Measurements from ENCODE around the gene SUMO3.

The SUMO3 gene

DNA sequence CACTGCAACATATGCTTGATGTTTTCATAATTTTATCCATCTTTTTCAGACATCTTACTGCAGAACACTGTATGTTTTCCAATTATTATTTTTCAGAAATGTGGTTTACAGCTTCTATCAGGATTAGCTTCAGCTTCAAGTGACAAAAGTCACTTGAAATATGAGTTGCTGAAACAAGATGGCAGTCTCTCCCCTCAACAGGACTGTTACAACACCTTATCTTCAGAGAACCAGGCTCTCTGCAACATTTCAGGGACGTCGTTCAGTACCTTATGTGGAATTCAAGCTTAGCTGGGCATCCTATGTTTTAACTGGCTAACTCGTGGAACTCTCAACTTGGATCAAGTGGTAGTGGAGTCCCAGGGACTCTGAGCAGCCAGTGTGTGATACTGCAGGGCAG is 14.2 kb downstream of the SUMO3 start:
- DNase-seq: no peak
- Histone ChIP-seq H3K27ac (ENCODE audit: insufficient read depth, low read length, poor library complexity, severe bottlenecking) (no peak overlapping the region), H3K4me3 (ENCODE audit: insufficient read depth, low read depth, low read length, poor library complexity, severe bottlenecking) (no peak overlapping the region), H3K27me3 (replicated peaks; ENCODE audit: control insufficient read depth, insufficient read depth, low read length, poor library complexity, severe bottlenecking) (no peaks in the 10 kb centered on the region), H3K36me3 (ENCODE audit: control insufficient read depth, insufficient read depth, low read length) (peaks cover 17% of the 10 kb centered on the region), H3K9me3 (ENCODE audit: control insufficient read depth, low read length) (no peaks in the 10 kb centered on the region), H3K4me1 (ENCODE audit: control insufficient read depth, insufficient read depth, low read length, poor library complexity, severe bottlenecking) (peaks cover 17% of the 10 kb centered on the region)

DNA sequence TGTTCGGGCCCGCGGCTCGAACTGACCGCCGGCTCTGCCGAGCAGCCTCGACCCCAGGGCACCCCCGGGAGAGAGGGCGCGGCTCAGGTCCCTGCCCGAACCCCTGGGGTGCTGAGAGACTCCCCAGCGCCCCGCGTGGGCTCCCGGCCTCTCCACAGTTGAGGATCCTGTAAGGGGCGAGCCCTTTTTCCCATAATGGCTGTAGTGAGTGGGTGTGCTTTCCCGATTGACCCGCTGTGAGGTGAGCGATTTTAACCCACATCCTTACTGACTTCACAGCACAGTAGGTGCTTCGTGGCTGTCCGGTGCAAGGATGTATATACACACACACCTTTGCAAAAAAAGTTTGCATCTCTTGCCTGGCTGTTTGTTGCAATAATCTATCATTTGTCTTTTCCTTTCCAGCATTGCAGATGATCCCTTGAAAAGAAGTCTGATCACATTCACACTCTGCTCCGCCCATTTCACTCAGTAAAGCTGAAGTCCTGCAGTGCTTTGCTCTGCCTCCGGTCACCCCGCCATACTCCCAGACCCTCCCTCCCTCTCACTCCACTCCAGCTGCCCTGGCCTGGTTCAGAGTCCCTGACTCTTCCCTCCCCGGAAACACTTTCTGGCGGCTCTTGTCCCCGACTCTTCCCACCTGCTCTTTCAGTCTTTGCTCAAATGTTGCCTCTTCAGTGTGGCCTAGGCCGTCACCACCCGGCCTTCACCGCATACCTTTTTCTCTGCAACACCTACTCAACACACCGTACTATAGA is 15.3 kb downstream of the SUMO3 start:
- Histone ChIP-seq H3K27me3 (replicated peaks; ENCODE audit: control insufficient read depth, insufficient read depth, low read length, poor library complexity, severe bottlenecking) (no peaks in the 10 kb centered on the region), H3K4me3 (ENCODE audit: insufficient read depth, low read depth, low read length, poor library complexity, severe bottlenecking) (peak overlapping the region; percentile 70), H3K36me3 (ENCODE audit: control insufficient read depth, insufficient read depth, low read length) (peaks cover 14% of the 10 kb centered on the region), H3K27ac (ENCODE audit: insufficient read depth, low read length, poor library complexity, severe bottlenecking) (peak overlapping the region; percentile 55), H3K9me3 (ENCODE audit: control insufficient read depth, low read length) (no peaks in the 10 kb centered on the region), H3K4me1 (ENCODE audit: control insufficient read depth, insufficient read depth, low read length, poor library complexity, severe bottlenecking) (peaks cover 17% of the 10 kb centered on the region)
- DNase-seq: no peak

DNA sequence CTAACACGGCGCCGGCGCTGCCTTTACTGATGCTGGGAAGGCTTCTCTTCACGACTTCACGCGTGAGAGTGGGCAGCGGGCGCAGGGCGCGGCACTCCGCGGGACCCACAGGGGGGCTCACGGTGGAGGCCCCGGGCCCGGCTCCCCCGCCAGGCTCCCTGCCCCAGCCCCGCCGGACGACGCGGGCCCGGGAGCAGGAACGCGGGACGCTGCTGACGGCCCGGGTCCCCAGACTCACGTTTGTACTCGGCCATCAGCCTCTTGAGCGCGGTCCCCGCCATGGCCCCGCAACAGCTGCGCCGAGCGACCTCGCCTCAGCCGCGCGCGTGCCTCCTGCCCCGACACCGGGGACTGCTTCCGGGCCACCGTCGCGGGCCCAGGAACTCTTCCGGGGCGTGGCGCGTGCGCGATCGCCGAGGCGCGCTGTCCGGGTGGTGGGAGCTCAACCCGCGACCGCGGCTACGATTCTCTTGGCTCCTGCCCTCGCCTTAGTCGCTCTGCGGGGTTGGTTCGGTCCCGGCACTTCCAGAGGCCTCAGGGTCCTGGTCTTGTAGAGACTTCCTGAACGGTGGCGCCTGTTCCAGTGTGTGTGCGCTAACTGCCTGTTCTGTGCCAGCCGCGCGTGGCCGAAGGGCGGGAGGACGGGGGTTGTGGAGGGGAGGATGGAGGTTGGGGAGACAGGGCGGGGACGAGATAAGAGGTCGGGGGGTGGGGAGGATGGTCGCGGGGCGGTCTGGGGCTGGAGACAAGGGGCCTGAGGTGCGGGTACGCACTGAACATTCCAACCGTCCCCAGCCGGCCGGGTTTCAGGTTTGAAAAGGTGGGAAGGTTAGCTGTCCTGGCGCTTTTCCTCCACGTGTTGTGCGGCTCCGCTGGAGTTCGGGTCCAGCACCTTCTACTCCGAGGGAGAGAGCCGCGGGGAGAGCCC is 16.1 kb downstream of the SUMO3 start, which contains the start of gene UBE2G2:
TSS of gene UBE2G2 (minus strand) at position 353 of the 928 bp plus-strand sequence. CDS start at position 281, 72 bp downstream.
- DNase-seq: peak; percentile 64 to 78 (median 77)
- peak within 1 kb of the TSS; percentile 70 for H3K4me3 ChIP-seq (ENCODE audit: insufficient read depth, low read depth, low read length, poor library complexity, severe bottlenecking)
- H3K9me3 ChIP-seq (ENCODE audit: control insufficient read depth, low read length): no peaks in the 10 kb centered on the region
- peaks cover 10% of the 10 kb centered on the region for H3K36me3 ChIP-seq (ENCODE audit: control insufficient read depth, insufficient read depth, low read length)
- no peaks in the 10 kb centered on the region for H3K27me3 ChIP-seq (replicated peaks; ENCODE audit: control insufficient read depth, insufficient read depth, low read length, poor library complexity, severe bottlenecking)
- H3K4me1 ChIP-seq (ENCODE audit: control insufficient read depth, insufficient read depth, low read length, poor library complexity, severe bottlenecking): peaks cover 17% of the 10 kb centered on the region
- H3K27ac ChIP-seq (ENCODE audit: insufficient read depth, low read length, poor library complexity, severe bottlenecking): peak within 1 kb of the TSS; percentile 55

DNA sequence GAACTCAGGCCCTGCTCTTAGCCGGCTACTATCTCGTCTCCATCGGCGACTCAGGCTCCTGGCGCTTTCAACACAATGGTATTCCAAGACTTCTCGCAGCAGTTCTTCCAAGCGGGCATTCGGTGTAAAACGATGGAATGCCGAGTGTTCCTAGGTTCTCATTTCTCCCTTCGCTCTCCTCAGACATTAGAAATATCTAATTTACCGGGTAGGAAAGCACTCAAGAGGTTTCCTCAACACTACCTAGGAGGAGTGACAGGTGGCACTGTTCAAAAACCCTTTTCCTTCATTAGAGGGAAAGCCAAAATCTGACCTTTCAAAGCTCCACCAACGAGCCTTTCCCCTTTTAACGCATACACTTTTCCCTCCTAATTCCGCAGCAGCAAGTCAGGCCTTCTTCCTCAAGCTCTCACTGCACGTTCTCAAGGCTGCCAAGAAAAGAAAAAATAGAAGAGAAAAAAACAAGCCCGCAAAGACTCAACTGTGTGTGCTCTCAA is 16.8 kb downstream of the SUMO3 start:
- no peak for DNase-seq
- Histone ChIP-seq H3K36me3 (ENCODE audit: control insufficient read depth, insufficient read depth, low read length) (peaks cover 8% of the 10 kb centered on the region), H3K27ac (ENCODE audit: insufficient read depth, low read length, poor library complexity, severe bottlenecking) (peak overlapping the region; percentile 55), H3K27me3 (replicated peaks; ENCODE audit: control insufficient read depth, insufficient read depth, low read length, poor library complexity, severe bottlenecking) (no peaks in the 10 kb centered on the region), H3K4me3 (ENCODE audit: insufficient read depth, low read depth, low read length, poor library complexity, severe bottlenecking) (peak overlapping the region; percentile 70), H3K9me3 (ENCODE audit: control insufficient read depth, low read length) (no peaks in the 10 kb centered on the region), H3K4me1 (ENCODE audit: control insufficient read depth, insufficient read depth, low read length, poor library complexity, severe bottlenecking) (peaks cover 17% of the 10 kb centered on the region)

DNA sequence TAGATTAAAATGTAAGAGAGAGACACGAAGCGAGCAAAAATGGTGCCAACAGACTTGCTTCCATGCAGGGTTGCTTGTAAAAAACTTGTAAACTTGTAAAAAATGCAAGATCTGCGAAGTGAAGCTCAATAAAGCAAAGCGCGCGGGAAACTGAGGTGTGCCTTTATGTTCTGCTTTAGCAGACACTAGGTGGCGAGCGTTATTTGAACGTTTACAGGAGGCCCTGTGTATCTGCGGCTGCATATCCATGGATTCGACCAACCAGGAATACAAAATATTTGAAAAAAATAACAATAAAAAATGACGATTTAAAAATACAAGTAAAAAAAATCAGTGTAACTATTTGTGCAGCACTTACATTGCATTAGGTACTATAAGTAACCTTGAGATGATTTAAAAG is 17.8 kb downstream of the SUMO3 start:
- H3K27ac ChIP-seq (ENCODE audit: insufficient read depth, low read length, poor library complexity, severe bottlenecking): no peak overlapping the region
- peaks cover 8% of the 10 kb centered on the region for H3K36me3 ChIP-seq (ENCODE audit: control insufficient read depth, insufficient read depth, low read length)
- no peaks in the 10 kb centered on the region for H3K9me3 ChIP-seq (ENCODE audit: control insufficient read depth, low read length)
- peaks cover 17% of the 10 kb centered on the region for H3K4me1 ChIP-seq (ENCODE audit: control insufficient read depth, insufficient read depth, low read length, poor library complexity, severe bottlenecking)
- H3K27me3 ChIP-seq (replicated peaks; ENCODE audit: control insufficient read depth, insufficient read depth, low read length, poor library complexity, severe bottlenecking): no peaks in the 10 kb centered on the region
- no peak overlapping the region for H3K4me3 ChIP-seq (ENCODE audit: insufficient read depth, low read depth, low read length, poor library complexity, severe bottlenecking)
- no peak for DNase-seq

DNA sequence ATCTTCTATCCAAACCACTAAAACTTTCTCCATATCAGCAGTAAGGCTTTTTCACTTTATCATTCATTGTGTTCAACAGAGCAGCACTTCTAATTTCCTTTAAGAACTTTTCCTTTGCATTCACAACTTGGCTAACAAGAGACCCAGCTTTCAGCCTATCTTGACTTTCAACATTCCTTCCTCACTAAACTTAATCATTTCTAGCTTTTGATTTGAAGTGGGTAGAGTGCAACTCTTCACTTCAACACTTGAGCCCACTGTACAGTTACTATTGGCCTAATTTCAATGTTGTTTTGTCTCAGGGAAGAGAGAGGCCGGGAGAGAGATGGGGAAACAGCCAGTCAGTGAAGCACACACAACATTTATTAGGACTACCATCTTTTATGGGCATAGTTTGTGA is 18.2 kb downstream of the SUMO3 start:
- peaks cover 17% of the 10 kb centered on the region for H3K4me1 ChIP-seq (ENCODE audit: control insufficient read depth, insufficient read depth, low read length, poor library complexity, severe bottlenecking)
- no peak overlapping the region for H3K4me3 ChIP-seq (ENCODE audit: insufficient read depth, low read depth, low read length, poor library complexity, severe bottlenecking)
- H3K9me3 ChIP-seq (ENCODE audit: control insufficient read depth, low read length): no peaks in the 10 kb centered on the region
- H3K36me3 ChIP-seq (ENCODE audit: control insufficient read depth, insufficient read depth, low read length): peaks cover 4% of the 10 kb centered on the region
- H3K27me3 ChIP-seq (replicated peaks; ENCODE audit: control insufficient read depth, insufficient read depth, low read length, poor library complexity, severe bottlenecking): no peaks in the 10 kb centered on the region
- DNase-seq: no peak
- no peak overlapping the region for H3K27ac ChIP-seq (ENCODE audit: insufficient read depth, low read length, poor library complexity, severe bottlenecking)

DNA sequence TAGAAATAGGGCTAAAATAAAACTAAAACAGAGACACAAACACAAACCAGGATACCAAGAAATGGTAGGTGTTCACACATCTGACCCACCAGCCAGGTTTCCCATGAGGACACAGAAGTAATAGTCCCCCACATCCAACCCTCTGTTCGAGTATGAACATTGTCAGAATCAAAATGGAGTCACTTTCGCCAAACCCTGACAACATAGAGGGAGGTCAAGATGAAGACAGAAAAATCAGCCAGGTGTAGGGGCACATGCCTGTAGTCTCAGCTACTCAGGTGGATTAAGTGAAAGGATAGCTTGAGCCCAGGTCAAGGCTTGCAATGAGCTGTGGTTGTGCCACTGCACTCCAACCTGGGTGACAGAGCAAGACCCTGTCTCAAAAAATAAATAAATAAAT is 20.1 kb downstream of the SUMO3 start:
- DNase-seq: no peak
- no peaks in the 10 kb centered on the region for H3K27me3 ChIP-seq (replicated peaks; ENCODE audit: control insufficient read depth, insufficient read depth, low read length, poor library complexity, severe bottlenecking)
- peaks cover 4% of the 10 kb centered on the region for H3K36me3 ChIP-seq (ENCODE audit: control insufficient read depth, insufficient read depth, low read length)
- no peak overlapping the region for H3K27ac ChIP-seq (ENCODE audit: insufficient read depth, low read length, poor library complexity, severe bottlenecking)
- no peak overlapping the region for H3K4me3 ChIP-seq (ENCODE audit: insufficient read depth, low read depth, low read length, poor library complexity, severe bottlenecking)
- H3K9me3 ChIP-seq (ENCODE audit: control insufficient read depth, low read length): no peaks in the 10 kb centered on the region
- H3K4me1 ChIP-seq (ENCODE audit: control insufficient read depth, insufficient read depth, low read length, poor library complexity, severe bottlenecking): peaks cover 22% of the 10 kb centered on the region

DNA sequence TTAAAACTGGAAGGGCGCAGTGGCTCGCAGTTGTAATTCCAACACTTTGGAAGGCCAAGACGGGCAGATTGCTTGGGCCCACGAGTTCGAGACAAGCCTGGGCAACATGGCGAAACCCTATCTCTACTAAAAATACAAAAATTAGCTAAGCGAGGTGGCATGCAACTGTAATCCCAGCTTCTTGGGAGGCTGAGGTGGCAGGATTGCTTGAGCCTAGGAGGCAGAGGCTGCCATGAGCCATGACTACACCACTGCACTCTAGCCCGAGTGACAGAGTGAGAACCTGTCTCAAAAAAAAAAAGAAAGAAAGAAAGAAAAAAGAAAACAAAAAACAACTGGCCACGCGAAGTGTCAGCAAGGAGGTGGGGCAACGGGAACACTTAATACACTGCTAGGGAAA is 22.5 kb downstream of the SUMO3 start:
- Histone ChIP-seq H3K36me3 (ENCODE audit: control insufficient read depth, insufficient read depth, low read length) (peaks cover 7% of the 10 kb centered on the region), H3K9me3 (ENCODE audit: control insufficient read depth, low read length) (no peaks in the 10 kb centered on the region)
- no peak for DNase-seq

DNA sequence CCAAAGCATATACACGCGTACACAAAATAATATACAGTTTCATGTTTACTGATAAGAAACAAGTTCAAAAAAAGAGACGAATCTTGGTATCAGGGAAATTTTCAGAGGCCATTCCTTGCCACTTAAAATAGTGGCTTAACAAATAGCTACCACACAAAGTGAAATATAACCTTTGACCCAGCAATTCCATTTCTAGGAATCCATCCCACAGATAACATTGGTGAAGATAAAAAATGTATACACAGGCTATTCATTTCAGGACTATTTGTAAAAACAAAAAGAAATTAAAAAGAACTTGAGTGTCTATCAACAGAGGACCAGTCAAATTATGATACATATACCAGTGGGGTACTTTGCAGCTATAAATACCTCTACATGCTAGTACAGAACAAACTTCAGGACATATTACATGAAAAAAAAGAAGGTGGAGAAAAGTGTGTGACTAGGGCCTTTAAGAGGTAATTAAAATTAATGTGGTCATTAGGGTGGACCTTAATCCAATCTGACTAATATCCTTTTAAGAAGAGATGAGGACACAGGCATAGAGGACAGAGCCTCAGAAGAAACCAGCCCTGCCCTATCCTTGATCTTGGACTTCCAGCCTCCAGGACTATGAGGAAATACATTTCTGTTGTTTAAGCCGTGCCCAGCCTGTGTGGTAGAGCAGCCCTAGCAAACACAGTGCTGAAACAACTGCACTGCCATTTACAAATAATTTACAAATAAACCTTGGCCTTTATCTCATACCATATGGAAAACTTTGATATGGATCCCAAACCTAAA is 24.1 kb downstream of the SUMO3 start:
- H3K27me3 ChIP-seq (replicated peaks; ENCODE audit: control insufficient read depth, insufficient read depth, low read length, poor library complexity, severe bottlenecking): no peaks in the 10 kb centered on the region
- no peak overlapping the region for H3K4me3 ChIP-seq (ENCODE audit: insufficient read depth, low read depth, low read length, poor library complexity, severe bottlenecking)
- no peak for DNase-seq
- peaks cover 7% of the 10 kb centered on the region for H3K36me3 ChIP-seq (ENCODE audit: control insufficient read depth, insufficient read depth, low read length)
- H3K27ac ChIP-seq (ENCODE audit: insufficient read depth, low read length, poor library complexity, severe bottlenecking): no peak overlapping the region
- peaks cover 5% of the 10 kb centered on the region for H3K4me1 ChIP-seq (ENCODE audit: control insufficient read depth, insufficient read depth, low read length, poor library complexity, severe bottlenecking)
- H3K9me3 ChIP-seq (ENCODE audit: control insufficient read depth, low read length): no peaks in the 10 kb centered on the region

More for the DNA sequence above, 22.5 kb downstream of the SUMO3 start:
- Histone ChIP-seq H3K4me1 (ENCODE audit: control insufficient read depth, insufficient read depth, low read length, poor library complexity, severe bottlenecking) (peaks cover 8% of the 10 kb centered on the region), H3K27me3 (replicated peaks; ENCODE audit: control insufficient read depth, insufficient read depth, low read length, poor library complexity, severe bottlenecking) (no peaks in the 10 kb centered on the region), H3K27ac (ENCODE audit: insufficient read depth, low read length, poor library complexity, severe bottlenecking) (no peak overlapping the region), H3K4me3 (ENCODE audit: insufficient read depth, low read depth, low read length, poor library complexity, severe bottlenecking) (no peak overlapping the region)
